Fibroblast of the conjunctiva (primary cell): Measurements from ENCODE around the gene OPA3.
"Not testable (repeated sequence)": the region's sequence is repeated elsewhere in the genome, so short reads cannot be mapped to it uniquely, and the experiment has no call there.

Experiments
- DNase-seq: peaks from one replicate; pipeline ENCODE4 v3.0.0-alpha.2; 2010; ENCODE audit warnings: low read depth

OPA3 gene

GRCh38 chr19:45522010-45522941 lies 62.3 kb downstream of the OPA3 start:
- no peak for DNase-seq

GRCh38 chr19:45518469-45518826 lies 66.2 kb downstream of the OPA3 start:
- no peak for DNase-seq

- no peak for DNase-seq
Observed at GRCh38 chr19:45517641-45518468, 66.7 kb downstream of the OPA3 start.

- no peak for DNase-seq
Observed at GRCh38 chr19:45517238-45517637, 67.4 kb downstream of the OPA3 start.

- DNase-seq: no peak
Observed at GRCh38 chr19:45515807-45516401, 68.7 kb downstream of the OPA3 start.

- DNase-seq: no peak
Observed at GRCh38 chr19:45515081-45515624, 69.4 kb downstream of the OPA3 start.

- no peak for DNase-seq
Observed at GRCh38 chr19:45514376-45515051, 70.1 kb downstream of the OPA3 start.

- no peak for DNase-seq
Observed at GRCh38 chr19:45512881-45513483, 71.6 kb downstream of the OPA3 start.

- DNase-seq: no peak
Observed at GRCh38 chr19:45511074-45511473, 73.5 kb downstream of the OPA3 start.

- not testable (repeated sequence) for DNase-seq
Observed at GRCh38 chr19:45510352-45510751, 74.2 kb downstream of the OPA3 start.

- no peak for DNase-seq
Observed at GRCh38 chr19:45509692-45510015, 74.9 kb downstream of the OPA3 start.

GRCh38 chr19:45508861-45509691 lies 75.5 kb downstream of the OPA3 start:
- no peak for DNase-seq

- no peak for DNase-seq
Observed at GRCh38 chr19:45508417-45508860, 76.2 kb downstream of the OPA3 start.

- DNase-seq: no peak
Observed at GRCh38 chr19:45507872-45508416, 76.7 kb downstream of the OPA3 start.

- peak; percentile 61 for DNase-seq
Observed at GRCh38 chr19:45506989-45507871, 77.4 kb downstream of the OPA3 start, which contains the start of gene VASP. TSS of gene VASP (plus strand) at chr19:45507479. CDS start at chr19:45507772, 293 bp downstream.

- peak; percentile 69 for DNase-seq
Observed at GRCh38 chr19:45506246-45506988, 78.2 kb downstream of the OPA3 start.

GRCh38 chr19:45505996-45506245 lies 78.7 kb downstream of the OPA3 start:
- no peak for DNase-seq

- DNase-seq: no peak
Observed at GRCh38 chr19:45505151-45505995, 79.2 kb downstream of the OPA3 start.
